HCT116 (cell line): ENCODE measurements around the gene ZNF286A. TPM values are rescaled to one million over a fixed set of nuclear protein-coding genes. Genes with fewer than 3 reads are reported as not detected.
A peak's percentile ranks its signal among the peaks of the same experiment; 100 is the strongest.

Experiments
- ATAC-seq: fragments of 200-7000 bp; cut with Tn5 transposase; 2 replicates; pipeline ENCODE4 v1.9.1; 2020; ENCODE audit warnings: mild to moderate bottlenecking, moderate library complexity
- BruUV-seq: library from RNA; stranded (reverse); fragments of 400-500 nt; replicated peaks from 2 replicates; lab custom pipeline; 2021; lab: Mats Ljungman, UMichigan
- CTCF ChIA-PET: fragments of 300-600 bp; sonication (Branson Sonifier 250); formaldehyde crosslinking; loops from one replicate; lab custom pipeline; 2021; ENCODE audit warnings: antibody characterized with exemption; lab: Charles Lee
- POLR2A ChIA-PET: fragments of 300-600, 350-600 bp; sonication (Branson Sonifier 250); formaldehyde crosslinking; loops from one replicate; lab custom pipeline; 2021; ENCODE audit warnings: antibody characterized with exemption; lab: Charles Lee
- RAD21 ChIA-PET, 2 experiments: fragments of 300-600 bp; sonication (Branson Sonifier 250); formaldehyde crosslinking; loops; one replicate each; lab custom pipeline; 2023; ENCODE audit warnings: low total read pairs in 2 of 2; ENCODE audit not compliant: uncharacterized antibody in 2 of 2, unreplicated experiment in 2 of 2, low non-redundant PET in 1 of 2; lab: Charles Lee
- DNase-seq: peaks from one replicate; pipeline ENCODE4 v3.0.0-alpha.2; 2010; ENCODE audit warnings: low read depth, low spot score
- H2AFZ ChIP-seq: fragments of 200-600 bp; shearing (Covaris generic), sonication (generic); 2 replicates; pipeline ENCODE4 v1.6.1; 2017; ENCODE audit warnings: low read depth, mixed run types, mixed read lengths, antibody characterized with exemption, low read length; ENCODE audit not compliant: poor library complexity, severe bottlenecking
- H3K27ac ChIP-seq: 2 replicates; pipeline ENCODE4 v1.5.1; 2012; ENCODE audit warnings: low read depth, low read length
- H3K27me3 ChIP-seq: fragments of 200-600 bp; sonication (generic); 2 replicates; pipeline ENCODE4 v1.6.1; 2016; ENCODE audit warnings: mixed run types, low read length, mixed read lengths; ENCODE audit not compliant: insufficient read depth
- H3K36me3 ChIP-seq, 2 experiments: fragments of 200-500 bp in 1 of 2; fragments of 200-600 bp in 1 of 2; sonication (Bioruptor generic) in 1 of 2; sonication (generic) in 1 of 2; 2 replicates each; pipeline versions ENCODE4 v1.5.1 to v1.6.1; 2014 to 2016; ENCODE audit warnings: low read length in 2 of 2, inconsistent platforms in 1 of 2, mixed read lengths in 1 of 2, mixed run types in 1 of 2; ENCODE audit not compliant: insufficient read depth in 2 of 2, control insufficient read depth in 1 of 2
- H3K4me1 ChIP-seq, 2 experiments: fragments of 200-600 bp in 1 of 2; sonication (generic) in 1 of 2; 2 replicates each; pipeline versions ENCODE4 v1.5.1 to v1.6.1; 2012 to 2017; ENCODE audit warnings: low read length in 2 of 2, inconsistent platforms in 1 of 2, mild to moderate bottlenecking in 1 of 2, mixed read lengths in 1 of 2, mixed run types in 1 of 2, moderate library complexity in 1 of 2; ENCODE audit not compliant: insufficient read depth in 2 of 2, control insufficient read depth in 1 of 2
- H3K4me2 ChIP-seq: fragments of 200-600 bp; sonication (generic); 2 replicates; pipeline ENCODE4 v1.6.1; 2017; ENCODE audit warnings: mixed run types, low read length, mixed read lengths
- H3K4me3 ChIP-seq, 2 experiments: fragments of 200-600 bp in 1 of 2; sonication (generic) in 1 of 2; replicated peaks in 1 of 2; 2 replicates each; pipeline ENCODE4 v1.5.1; 2011 to 2016; ENCODE audit warnings: low read length in 2 of 2, control low read depth in 1 of 2, low read depth in 1 of 2, mild to moderate bottlenecking in 1 of 2, mixed read lengths in 1 of 2, mixed run types in 1 of 2
- H3K79me2 ChIP-seq: fragments of 200-600 bp; sonication (generic); 2 replicates; pipeline ENCODE4 v1.6.1; 2017; ENCODE audit warnings: mild to moderate bottlenecking, mixed run types, low read length, moderate library complexity, mixed read lengths; ENCODE audit not compliant: insufficient read depth
- H3K9ac ChIP-seq: fragments of 200-600 bp; sonication (generic); 2 replicates; pipeline ENCODE4 v1.6.1; 2016; ENCODE audit warnings: low read length, mixed read lengths
- H3K9me2 ChIP-seq: fragments of 200-600 bp; sonication (generic), shearing (Covaris generic); 2 replicates; pipeline ENCODE4 v1.6.1; 2017; ENCODE audit warnings: mixed run types, mild to moderate bottlenecking, moderate library complexity; ENCODE audit not compliant: insufficient read depth
- H3K9me3 ChIP-seq, 2 experiments: fragments of 200-500 bp in 1 of 2; fragments of 200-600 bp in 1 of 2; sonication (Bioruptor generic) in 1 of 2; sonication (generic) in 1 of 2; 2 replicates each; pipeline ENCODE4 v1.6.1; 2014 to 2017; ENCODE audit warnings: low read length in 2 of 2, mixed read lengths in 2 of 2, inconsistent platforms in 1 of 2, low read depth in 1 of 2, mild to moderate bottlenecking in 1 of 2, mixed run types in 1 of 2, moderate library complexity in 1 of 2; ENCODE audit not compliant: control insufficient read depth in 1 of 2, insufficient read depth in 1 of 2
- H4K20me1 ChIP-seq: fragments of 200-600 bp; sonication (generic), shearing (Covaris generic); 2 replicates; pipeline ENCODE4 v1.6.1; 2017; ENCODE audit warnings: mixed run types, mild to moderate bottlenecking, moderate library complexity; ENCODE audit not compliant: insufficient read depth
- CBX3 ChIP-seq: IDR thresholded peaks from 2 replicates; pipeline ENCODE4 v1.6.1; 2012; ENCODE audit warnings: low read depth
- CTCF ChIP-seq, 3 experiments: fragments of 200-600 bp in 1 of 3; sonication (generic) in 1 of 3; IDR thresholded peaks in 2 of 3; conservative IDR thresholded peaks in 1 of 3; 2 replicates each; pipeline ENCODE4 v1.5.1; 2012 to 2017; ENCODE audit warnings: low read depth in 2 of 3, low read length in 2 of 3, antibody characterized with exemption in 1 of 3, borderline replicate concordance in 1 of 3, control low read depth in 1 of 3, mild to moderate bottlenecking in 1 of 3, mixed read lengths in 1 of 3, mixed run types in 1 of 3, moderate library complexity in 1 of 3; ENCODE audit not compliant: insufficient read depth in 1 of 3
- FOSL1 ChIP-seq: IDR thresholded peaks from 2 replicates; pipeline ENCODE4 v1.6.1; 2012; ENCODE audit warnings: low read depth
- JUND ChIP-seq: IDR thresholded peaks from 2 replicates; pipeline ENCODE4 v1.6.1; 2012
- MAX ChIP-seq: IDR thresholded peaks from 2 replicates; pipeline ENCODE4 v1.6.1; 2012
- SP1 ChIP-seq: IDR thresholded peaks from 2 replicates; pipeline ENCODE4 v1.6.1; 2012; ENCODE audit warnings: low read depth
- ZNF274 ChIP-seq: fragments of 200-500 bp; sonication (Bioruptor generic); IDR thresholded peaks from 2 replicates; pipeline ENCODE4 v1.6.1; 2014; ENCODE audit warnings: mild to moderate bottlenecking, low read depth, low read length, inconsistent platforms
- intact Hi-C: fragments of 100-400 bp; cut with micrococcal nuclease; formaldehyde crosslinking; loops from 2 replicates; pipeline ENCODE4 v1.10.0; 2022
- total RNA-seq: library from RNA; stranded (reverse); gene quantifications from one replicate; pipeline ENCODE4 v1.2.1, GENCODE V29; 2021; ENCODE audit not compliant: unreplicated experiment

ZNF286A gene
- total RNA-seq, 1 experiment from 2014 or later: 37.0 TPM

- POLR2A ChIA-PET: no interaction called here
- Histone ChIP-seq H3K4me3 (no peak overlapping the region), H4K20me1 (no peaks in the 10 kb centered on the region), H2AFZ (no peak overlapping the region), H3K27me3 (no peaks in the 10 kb centered on the region), H3K9ac (peak overlapping the region; percentile 13; the same call in 1 of the 2 replicates), H3K9me3 (no peaks in the 10 kb centered on the region), H3K79me2 (peaks cover 7% of the 10 kb centered on the region; the same call in 1 of the 2 replicates), H3K4me2 (peak overlapping the region; percentile 10), H3K9me2 (no peaks in the 10 kb centered on the region), H3K27ac (peak overlapping the region; percentile 61; the same call in 1 of the 2 replicates), H3K4me1 (peaks cover 74 to 91% of the 10 kb centered on the region in 2 experiments), H3K36me3 (no peaks in the 10 kb centered on the region)
- CTCF ChIA-PET: no interaction called here
- BruUV-seq: no TSS peak
- DNase-seq (no peak), ATAC-seq (no peak)
- intact Hi-C loops: no loop called here
- TF ChIP-seq ZNF274 (no peak), MAX (peak; percentile 88), FOSL1 (no peak), SP1 (peak; percentile 49), CBX3 (0 out of 2 replicates have a peak, but pooled peaks have one; percentile 23), CTCF (IDR thresholded peaks at IDR 0.05 in 2 of 3, conservative IDR thresholded peaks at IDR 0.05 in 1 of 3; ENCODE audit: borderline replicate concordance in 1 of 3, insufficient read depth in 1 of 3, low read depth in 2 of 3, low read length in 2 of 3) (no peak), JUND (no peak)
- RAD21 ChIA-PET: no interaction called here
These were observed 44.5 kb upstream of the ZNF286A start for GRCh38 chr17:15654886-15655561.
